Measurements from ENCODE around the gene TNFRSF8.

TNFRSF8 gene

DNA sequence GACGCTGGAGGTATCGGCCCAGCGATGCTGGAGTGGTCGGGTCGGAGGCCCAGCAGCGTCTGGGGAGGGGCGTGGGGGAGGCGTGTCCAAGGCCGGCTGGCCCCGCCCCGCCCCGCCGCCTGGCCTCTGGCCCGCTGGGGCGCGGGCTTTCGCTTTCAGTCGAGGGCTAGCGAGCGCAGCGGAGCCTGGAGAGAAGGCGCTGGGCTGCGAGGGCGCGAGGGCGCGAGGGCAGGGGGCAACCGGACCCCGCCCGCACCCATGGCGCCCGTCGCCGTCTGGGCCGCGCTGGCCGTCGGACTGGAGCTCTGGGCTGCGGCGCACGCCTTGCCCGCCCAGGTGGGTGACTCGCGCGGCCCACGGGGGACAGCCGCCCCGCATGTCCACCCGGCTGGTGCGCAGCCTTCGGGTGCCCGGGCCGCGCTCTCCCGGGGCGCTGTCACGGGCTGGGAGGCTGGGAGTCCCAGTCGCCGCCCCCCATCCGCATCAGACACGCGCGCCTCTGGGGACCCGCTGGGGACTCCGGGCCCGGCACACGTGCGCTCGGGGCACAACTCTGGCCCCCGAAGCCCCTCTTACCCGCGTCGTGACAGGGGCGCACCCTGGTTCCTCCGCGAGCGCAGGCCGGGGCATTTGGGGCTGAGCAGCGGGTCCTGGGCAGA is 103.9 kb downstream of the TNFRSF8 start, which contains the start of gene TNFRSF1B:
Gene TNFRSF1B, plus strand, starts transcription at position 158 of the 659 bp plus-strand sequence. Its CDS starts 101 bp downstream, at position 259.
- no peak for TF ChIP-seq CTCF (IDR thresholded peaks at IDR 0.05; ENCODE audit: borderline replicate concordance, insufficient read depth, low read depth, low read length)
- H3K4me3 ChIP-seq (ENCODE audit: low read depth, low read length) = peak within 1 kb of the TSS; percentile 96

DNA sequence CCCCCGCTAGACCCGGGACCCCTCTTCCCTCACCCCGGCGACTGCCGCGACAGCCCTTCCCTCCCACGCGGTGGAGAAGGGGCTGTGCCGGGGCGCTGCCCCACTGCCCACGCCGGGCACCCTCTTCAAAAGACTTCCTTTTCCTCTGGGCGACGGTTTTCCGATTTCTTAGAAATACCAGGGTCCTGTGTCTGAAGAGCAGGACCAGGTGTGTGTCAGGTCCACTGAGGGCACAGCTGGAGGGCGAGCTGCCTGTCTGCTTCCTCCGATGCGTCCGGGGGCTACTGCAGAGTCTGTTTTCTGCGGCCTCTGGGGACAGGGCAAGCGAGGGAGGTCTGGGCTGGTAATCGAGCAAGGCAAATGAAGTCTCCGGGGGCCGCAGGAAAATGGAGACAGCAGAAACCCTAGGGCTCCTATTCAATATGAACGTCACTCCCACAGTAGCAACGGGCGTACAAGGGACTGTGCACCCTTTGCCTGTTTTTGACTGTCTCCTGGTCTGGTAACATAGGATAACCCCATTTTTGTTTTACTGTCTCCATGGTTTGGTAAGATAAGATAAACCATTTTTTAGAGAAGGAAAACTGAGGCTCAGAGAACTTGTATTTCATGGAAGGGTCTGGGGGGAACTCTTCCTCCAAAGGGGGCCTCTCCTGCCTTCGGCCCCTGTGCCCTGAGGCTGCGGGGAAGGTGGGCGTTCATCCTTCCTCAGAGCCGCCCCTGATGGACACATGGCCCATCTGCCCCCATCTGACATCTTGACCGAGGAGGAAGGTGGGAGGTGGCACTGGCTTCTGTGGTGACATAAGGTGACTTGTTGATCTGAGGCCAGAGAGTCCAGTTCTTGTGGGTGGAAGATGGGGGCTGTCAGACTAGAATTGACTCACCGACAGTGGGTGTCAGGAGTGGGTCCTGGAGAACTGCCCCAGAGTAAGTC is 104.7 kb downstream of the TNFRSF8 start:
- no peak for TF ChIP-seq CTCF (IDR thresholded peaks at IDR 0.05; ENCODE audit: borderline replicate concordance, insufficient read depth, low read depth, low read length)
- H3K4me3 ChIP-seq (ENCODE audit: low read depth, low read length) = peak overlapping the region; percentile 96

DNA sequence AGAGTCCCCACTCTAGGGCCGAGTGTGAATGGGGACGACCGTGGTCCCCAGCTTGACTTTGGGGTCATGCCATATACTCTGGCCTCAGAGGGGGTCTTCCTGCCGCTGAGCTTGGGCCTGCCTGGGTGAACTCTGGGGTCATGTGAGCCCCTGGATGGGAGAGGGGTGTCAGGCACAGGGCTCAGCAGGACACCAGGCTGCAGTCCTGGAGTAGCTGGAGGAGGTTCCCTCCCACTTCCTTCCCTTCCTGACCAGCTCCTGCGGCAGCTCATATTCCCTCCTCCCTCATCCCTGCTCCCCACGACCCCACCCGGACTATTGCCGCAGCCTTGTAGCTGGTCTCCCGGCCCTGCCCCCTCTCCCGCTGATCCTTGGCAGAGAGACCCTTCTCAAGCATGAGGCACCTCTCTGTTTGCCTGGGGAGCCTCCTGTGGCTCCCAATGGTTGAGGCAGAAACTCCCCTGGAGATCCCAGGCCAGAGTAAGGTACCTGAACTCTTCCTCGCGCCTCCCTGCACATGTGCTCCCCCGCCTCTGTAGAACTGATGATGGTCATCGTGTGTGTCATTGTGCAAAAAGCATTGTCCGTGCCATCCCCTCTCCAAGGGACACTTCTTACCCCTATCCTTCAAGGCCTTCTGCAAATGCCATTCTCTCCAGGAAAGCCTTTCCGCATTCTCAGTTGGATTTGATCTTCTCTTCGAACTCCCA is 105.5 kb downstream of the TNFRSF8 start:
- H3K4me3 ChIP-seq (ENCODE audit: low read depth, low read length) = peak overlapping the region; percentile 96
- TF ChIP-seq CTCF (IDR thresholded peaks at IDR 0.05; ENCODE audit: borderline replicate concordance, insufficient read depth, low read depth, low read length) = no peak

- H3K4me3 ChIP-seq (ENCODE audit: low read depth, low read length) = no peak overlapping the region
- no peak for TF ChIP-seq CTCF (IDR thresholded peaks at IDR 0.05; ENCODE audit: borderline replicate concordance, insufficient read depth, low read depth, low read length)
These were observed 106.5 kb downstream of the TNFRSF8 start for GRCh38 chr1:12169442-12170135.

GRCh38 chr1:12170263-12170671 is 107.2 kb downstream of the TNFRSF8 start:
- H3K4me3 ChIP-seq (ENCODE audit: low read depth, low read length) = no peak overlapping the region
- TF ChIP-seq CTCF (IDR thresholded peaks at IDR 0.05; ENCODE audit: borderline replicate concordance, insufficient read depth, low read depth, low read length) = no peak

DNA sequence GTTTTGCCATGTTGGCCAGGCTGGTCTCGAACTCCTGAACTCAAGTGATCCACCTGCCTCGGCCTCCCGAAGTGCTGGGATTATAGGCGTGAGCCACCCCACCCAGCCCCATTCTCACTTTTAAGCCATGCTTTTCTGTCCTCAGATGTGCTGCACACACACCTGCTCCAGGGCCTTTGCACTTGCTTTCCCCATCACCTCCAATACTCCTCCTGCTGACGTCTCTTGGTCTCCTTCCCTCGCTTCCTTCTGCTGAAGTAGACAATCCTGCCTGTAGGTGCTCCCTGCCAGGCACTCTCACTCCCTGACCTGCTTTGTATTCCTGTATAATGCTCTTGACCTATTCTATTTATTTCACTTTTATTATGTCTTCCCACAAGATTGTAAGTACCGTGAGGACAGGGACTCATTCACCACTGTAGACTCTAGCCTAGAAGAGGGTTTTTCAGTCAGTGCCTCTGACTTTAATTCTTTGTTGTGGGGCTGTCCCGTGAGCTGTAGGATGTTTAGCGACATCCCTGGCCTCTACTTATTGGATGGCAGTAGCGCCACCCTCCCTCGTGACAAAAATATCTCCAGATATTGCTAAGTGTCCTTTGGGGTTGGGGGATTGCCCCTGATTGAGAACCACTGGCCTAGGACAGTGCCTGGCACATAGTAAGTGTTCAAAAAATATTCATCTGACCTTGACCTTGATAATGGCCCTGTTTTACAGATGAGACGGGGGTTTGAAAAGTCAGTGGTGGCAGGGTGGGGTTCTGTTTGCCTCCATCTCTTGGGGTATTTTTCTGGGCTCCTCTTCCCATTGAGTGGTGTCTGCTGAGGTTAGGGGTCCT is 108.3 kb downstream of the TNFRSF8 start:
- no peak overlapping the region for H3K4me3 ChIP-seq (ENCODE audit: low read depth, low read length)
- TF ChIP-seq CTCF (IDR thresholded peaks at IDR 0.05; ENCODE audit: borderline replicate concordance, insufficient read depth, low read depth, low read length) = no peak
